ENCODE measurements around the gene IDNK.

IDNK gene

GRCh38 chr9:83598487-83598886, 24.5 kb upstream of the IDNK start:
- no peak for TF ChIP-seq CTCF (IDR thresholded peaks at IDR 0.05)

- TF ChIP-seq CTCF (IDR thresholded peaks at IDR 0.05), result no peak
These were observed 23.9 kb upstream of the IDNK start for GRCh38 chr9:83599071-83599470.

GRCh38 chr9:83601463-83601862, 21.5 kb upstream of the IDNK start:
- no peak for TF ChIP-seq CTCF (IDR thresholded peaks at IDR 0.05)

- no peak for TF ChIP-seq CTCF (IDR thresholded peaks at IDR 0.05)
These were observed 5.6 kb upstream of the IDNK start for GRCh38 chr9:83617299-83617698.

GRCh38 chr9:83620841-83621636, 1.9 kb upstream of the IDNK start:
- TF ChIP-seq CTCF (IDR thresholded peaks at IDR 0.05), result peak; percentile 84

GRCh38 chr9:83622433-83622938, 457 bp upstream of the IDNK start:
- TF ChIP-seq CTCF (IDR thresholded peaks at IDR 0.05), result no peak

- no peak for TF ChIP-seq CTCF (IDR thresholded peaks at IDR 0.05)
These were observed 735 bp downstream of the IDNK start for GRCh38 chr9:83623679-83624076.

All from LNCAP (cell line).